SK-N-SH treated with all-trans-retinoic acid at 6 μM for 48 hours (cell line): ENCODE data around the gene SLC22A6.

Source experiments
- ATAC-seq: fragments of 200-7000 bp; cut with Tn5 transposase; 3 replicates; pipeline ENCODE4 v1.9.1; 2020; ENCODE audit warnings: mild to moderate bottlenecking, moderate library complexity
- ARNTL ChIP-seq: fragments of 450-650 bp; formaldehyde crosslinking; IDR thresholded peaks from 2 replicates; pipeline ENCODE4 v1.5.0; 2020; ENCODE audit warnings: low read depth, mild to moderate bottlenecking, moderate library complexity, borderline replicate concordance
- BACH2 ChIP-seq: fragments of 250-450 bp; sonication (Bioruptor Pico); IDR thresholded peaks from 2 replicates; pipeline ENCODE4 v1.9.0; 2021; ENCODE audit warnings: mild to moderate bottlenecking, borderline replicate concordance
- CSDC2 ChIP-seq: fragments of 250-450 bp; sonication (Bioruptor Pico); IDR thresholded peaks from 2 replicates; pipeline ENCODE4 v1.5.0; 2020; ENCODE audit warnings: mild to moderate bottlenecking, moderate library complexity
- CSRNP3 ChIP-seq: fragments of 250-450 bp; sonication (Bioruptor Pico); IDR thresholded peaks from 2 replicates; pipeline ENCODE4 v1.5.1; 2021; ENCODE audit warnings: mild to moderate bottlenecking, moderate library complexity
- ESRRG ChIP-seq: fragments of 250-450 bp; sonication (Bioruptor Pico); IDR thresholded peaks from 2 replicates; pipeline ENCODE4 v1.6.1; 2021; ENCODE audit warnings: mild to moderate bottlenecking
- GLIS3 ChIP-seq: fragments of 250-450 bp; sonication (Bioruptor Pico); IDR thresholded peaks from 2 replicates; pipeline ENCODE4 v1.5.0; 2020; ENCODE audit warnings: mild to moderate bottlenecking, moderate library complexity
- ISL1 ChIP-seq: fragments of 250-450 bp; sonication (Bioruptor Pico); IDR thresholded peaks from 2 replicates; pipeline ENCODE4 v2.1.2; 2022; ENCODE audit warnings: mild to moderate bottlenecking, moderate library complexity
- OSR1 ChIP-seq: fragments of 250-450 bp; sonication (Bioruptor Pico); IDR thresholded peaks from 2 replicates; pipeline ENCODE4 v1.8.0; 2022; ENCODE audit warnings: moderate library complexity, mild to moderate bottlenecking, inconsistent platforms
- PPARA ChIP-seq: fragments of 250-450 bp; sonication (Bioruptor Pico); IDR thresholded peaks from 2 replicates; pipeline ENCODE4 v1.5.0; 2020; ENCODE audit warnings: mild to moderate bottlenecking, borderline replicate concordance
- RARB ChIP-seq: fragments of 250-450 bp; sonication (Bioruptor Pico); IDR thresholded peaks from 2 replicates; pipeline ENCODE4 v1.8.0; 2021; ENCODE audit warnings: mild to moderate bottlenecking, moderate library complexity
- SNAI2 ChIP-seq: fragments of 250-450 bp; sonication (Bioruptor Pico); IDR thresholded peaks from 2 replicates; pipeline ENCODE4 v1.5.0; 2020; ENCODE audit warnings: mild to moderate bottlenecking, moderate library complexity
- TCF4 ChIP-seq: fragments of 250-450 bp; sonication (Bioruptor Pico); IDR thresholded peaks from 2 replicates; pipeline ENCODE4 v1.8.0; 2021; ENCODE audit warnings: mild to moderate bottlenecking, moderate library complexity, borderline replicate concordance
- TOX ChIP-seq: fragments of 250-450 bp; sonication (Bioruptor Pico); IDR thresholded peaks from 2 replicates; pipeline ENCODE4 v1.8.0; 2021; ENCODE audit warnings: mild to moderate bottlenecking, moderate library complexity, borderline replicate concordance
- TSHZ2 ChIP-seq: fragments of 250-450 bp; sonication (Bioruptor Pico); IDR thresholded peaks from 2 replicates; pipeline ENCODE4 v1.5.0; 2020; ENCODE audit warnings: mild to moderate bottlenecking, moderate library complexity
- ZC3H10 ChIP-seq: fragments of 250-450 bp; sonication (Bioruptor Pico); IDR thresholded peaks from 2 replicates; pipeline ENCODE4 v1.5.1; 2021; ENCODE audit warnings: mild to moderate bottlenecking, moderate library complexity
- ZFP3 ChIP-seq: fragments of 250-450 bp; sonication (Bioruptor Pico); IDR thresholded peaks from 2 replicates; pipeline ENCODE4 v1.5.0; 2020; ENCODE audit warnings: mild to moderate bottlenecking, moderate library complexity
- ZNF565 ChIP-seq: fragments of 450-650 bp; formaldehyde crosslinking; conservative IDR thresholded peaks from 2 replicates; pipeline ENCODE4 v1.5.0; 2020; ENCODE audit warnings: low read depth, mild to moderate bottlenecking, moderate library complexity
- ZNF70 ChIP-seq: fragments of 450-650 bp; formaldehyde crosslinking; IDR thresholded peaks from 2 replicates; pipeline ENCODE4 v1.5.0; 2020; ENCODE audit warnings: mild to moderate bottlenecking, moderate library complexity
- ZNF8 ChIP-seq: fragments of 450-650 bp; formaldehyde crosslinking; IDR thresholded peaks from 2 replicates; pipeline ENCODE4 v1.5.0; 2020; ENCODE audit warnings: mild to moderate bottlenecking, moderate library complexity
- TF ChIP-seq, protein P1 (sequence below): fragments of 250-450 bp; sonication (Bioruptor Pico); IDR thresholded peaks from 2 replicates; pipeline ENCODE4 v1.8.0; 2020; ENCODE audit warnings: mild to moderate bottlenecking, moderate library complexity, borderline replicate concordance
- TF ChIP-seq, protein P2 (sequence below): fragments of 250-450 bp; sonication (Bioruptor Pico); IDR thresholded peaks from 2 replicates; pipeline ENCODE4 v1.8.0; 2021; ENCODE audit warnings: low read depth, mild to moderate bottlenecking, moderate library complexity, borderline replicate concordance
- TF ChIP-seq, protein P3 (sequence below): fragments of 250-450 bp; sonication (Bioruptor Pico); IDR thresholded peaks from 2 replicates; pipeline ENCODE4 v1.5.1; 2020; ENCODE audit warnings: low read depth, mild to moderate bottlenecking, moderate library complexity

The SLC22A6 gene

GRCh38 chr11:62983536-62984199 is 1.1 kb downstream of the SLC22A6 start:
- no peak for ATAC-seq
- TF ChIP-seq ZNF565 (CRISPR knock-in tag) (no peak), ISL1 (CRISPR knock-in tag) (no peak), ESRRG (CRISPR knock-in tag) (no peak), TSHZ2 (CRISPR knock-in tag) (no peak), ZC3H10 (CRISPR knock-in tag) (no peak), ARNTL (CRISPR knock-in tag) (no peak), ZNF70 (CRISPR knock-in tag) (no peak), ZFP3 (CRISPR knock-in tag) (no peak), BACH2 (CRISPR knock-in tag) (no peak), SNAI2 (CRISPR knock-in tag) (no peak), CSRNP3 (CRISPR knock-in tag) (no peak)
- TF ChIP-seq, protein P1, sequence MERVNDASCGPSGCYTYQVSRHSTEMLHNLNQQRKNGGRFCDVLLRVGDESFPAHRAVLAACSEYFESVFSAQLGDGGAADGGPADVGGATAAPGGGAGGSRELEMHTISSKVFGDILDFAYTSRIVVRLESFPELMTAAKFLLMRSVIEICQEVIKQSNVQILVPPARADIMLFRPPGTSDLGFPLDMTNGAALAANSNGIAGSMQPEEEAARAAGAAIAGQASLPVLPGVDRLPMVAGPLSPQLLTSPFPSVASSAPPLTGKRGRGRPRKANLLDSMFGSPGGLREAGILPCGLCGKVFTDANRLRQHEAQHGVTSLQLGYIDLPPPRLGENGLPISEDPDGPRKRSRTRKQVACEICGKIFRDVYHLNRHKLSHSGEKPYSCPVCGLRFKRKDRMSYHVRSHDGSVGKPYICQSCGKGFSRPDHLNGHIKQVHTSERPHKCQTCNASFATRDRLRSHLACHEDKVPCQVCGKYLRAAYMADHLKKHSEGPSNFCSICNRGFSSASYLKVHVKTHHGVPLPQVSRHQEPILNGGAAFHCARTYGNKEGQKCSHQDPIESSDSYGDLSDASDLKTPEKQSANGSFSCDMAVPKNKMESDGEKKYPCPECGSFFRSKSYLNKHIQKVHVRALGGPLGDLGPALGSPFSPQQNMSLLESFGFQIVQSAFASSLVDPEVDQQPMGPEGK (CRISPR knock-in tag), result no peak

GRCh38 chr11:62981743-62982142 is 3.0 kb downstream of the SLC22A6 start:
- TF ChIP-seq, protein P2, sequence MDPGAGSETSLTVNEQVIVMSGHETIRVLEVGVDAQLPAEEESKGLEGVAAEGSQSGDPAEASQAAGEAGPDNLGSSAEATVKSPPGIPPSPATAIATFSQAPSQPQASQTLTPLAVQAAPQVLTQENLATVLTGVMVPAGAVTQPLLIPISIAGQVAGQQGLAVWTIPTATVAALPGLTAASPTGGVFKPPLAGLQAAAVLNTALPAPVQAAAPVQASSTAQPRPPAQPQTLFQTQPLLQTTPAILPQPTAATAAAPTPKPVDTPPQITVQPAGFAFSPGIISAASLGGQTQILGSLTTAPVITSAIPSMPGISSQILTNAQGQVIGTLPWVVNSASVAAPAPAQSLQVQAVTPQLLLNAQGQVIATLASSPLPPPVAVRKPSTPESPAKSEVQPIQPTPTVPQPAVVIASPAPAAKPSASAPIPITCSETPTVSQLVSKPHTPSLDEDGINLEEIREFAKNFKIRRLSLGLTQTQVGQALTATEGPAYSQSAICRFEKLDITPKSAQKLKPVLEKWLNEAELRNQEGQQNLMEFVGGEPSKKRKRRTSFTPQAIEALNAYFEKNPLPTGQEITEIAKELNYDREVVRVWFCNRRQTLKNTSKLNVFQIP (CRISPR knock-in tag), result no peak
- no peak for TF ChIP-seq PPARA (CRISPR knock-in tag)
- no peak for TF ChIP-seq TOX (CRISPR knock-in tag)
- no peak for TF ChIP-seq ZNF565 (CRISPR knock-in tag)
- TF ChIP-seq ZFP3 (CRISPR knock-in tag), result no peak
- TF ChIP-seq ZNF70 (CRISPR knock-in tag), result no peak
- no peak for TF ChIP-seq BACH2 (CRISPR knock-in tag)
- no peak for TF ChIP-seq ARNTL (CRISPR knock-in tag)
- TF ChIP-seq ISL1 (CRISPR knock-in tag), result no peak
- no peak for TF ChIP-seq ZC3H10 (CRISPR knock-in tag)
- no peak for TF ChIP-seq CSDC2 (CRISPR knock-in tag)
- TF ChIP-seq, protein P3, sequence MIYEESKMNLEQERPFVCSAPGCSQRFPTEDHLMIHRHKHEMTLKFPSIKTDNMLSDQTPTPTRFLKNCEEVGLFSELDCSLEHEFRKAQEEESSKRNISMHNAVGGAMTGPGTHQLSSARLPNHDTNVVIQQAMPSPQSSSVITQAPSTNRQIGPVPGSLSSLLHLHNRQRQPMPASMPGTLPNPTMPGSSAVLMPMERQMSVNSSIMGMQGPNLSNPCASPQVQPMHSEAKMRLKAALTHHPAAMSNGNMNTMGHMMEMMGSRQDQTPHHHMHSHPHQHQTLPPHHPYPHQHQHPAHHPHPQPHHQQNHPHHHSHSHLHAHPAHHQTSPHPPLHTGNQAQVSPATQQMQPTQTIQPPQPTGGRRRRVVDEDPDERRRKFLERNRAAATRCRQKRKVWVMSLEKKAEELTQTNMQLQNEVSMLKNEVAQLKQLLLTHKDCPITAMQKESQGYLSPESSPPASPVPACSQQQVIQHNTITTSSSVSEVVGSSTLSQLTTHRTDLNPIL (CRISPR knock-in tag), result no peak
- TF ChIP-seq, protein P1 (CRISPR knock-in tag), result no peak
- no peak for TF ChIP-seq SNAI2 (CRISPR knock-in tag)
- TF ChIP-seq OSR1 (CRISPR knock-in tag), result no peak
- no peak for TF ChIP-seq RARB (CRISPR knock-in tag)
- no peak for TF ChIP-seq ZNF8 (CRISPR knock-in tag)
- no peak for TF ChIP-seq GLIS3 (CRISPR knock-in tag)
- TF ChIP-seq TCF4 (CRISPR knock-in tag), result no peak
- no peak for TF ChIP-seq TSHZ2 (CRISPR knock-in tag)
- no peak for ATAC-seq
